ENCODE data around the gene PLEKHA6. TPM values are rescaled to one million over a fixed set of nuclear protein-coding genes. Genes with fewer than 3 reads are reported as not detected.

PLEKHA6 gene
- total RNA-seq, 1 experiment from 2014 or later: 2.1 TPM

GRCh38 chr1:204322339-204322868, 37.3 kb downstream of the PLEKHA6 start:
- TF ChIP-seq CTCF (conservative IDR thresholded peaks at IDR 0.05): no peak
- no peaks in the 10 kb centered on the region for H3K23me2 ChIP-seq (ENCODE audit: insufficient read length, low read depth, low read length, poor library complexity, severe bottlenecking)
- no peak overlapping the region for H3T11ph ChIP-seq (ENCODE audit: low read length)
- no peak overlapping the region for H2BK120ac ChIP-seq (ENCODE audit: low read depth, low read length, poor library complexity, severe bottlenecking)
- no peaks in the 10 kb centered on the region for H3K36me3 Mint-ChIP-seq (ENCODE audit: insufficient read depth in 1 of 3, low read depth in 3 of 3)
- H3K4ac ChIP-seq (ENCODE audit: low read depth, low read length): no peak overlapping the region
- no peak overlapping the region for H4K8ac ChIP-seq (replicated peaks; ENCODE audit: insufficient read length, low read depth, low read length)
- H3K23ac ChIP-seq (ENCODE audit: insufficient read length, low read depth, low read length): no peak overlapping the region
- no peaks in the 10 kb centered on the region for H3K79me1 ChIP-seq (ENCODE audit: insufficient read depth, low read depth, low read length, poor library complexity, severe bottlenecking)
- H3K4me1 ChIP-seq (ENCODE audit: insufficient read depth, low read length): no peaks in the 10 kb centered on the region
- H3K27ac ChIP-seq (ENCODE audit: insufficient read length, low read depth, low read length): no peak overlapping the region
- H3K9me3 ChIP-seq (ENCODE audit: control insufficient read depth, low read depth, low read length): no peaks in the 10 kb centered on the region
- no peak overlapping the region for H2BK20ac ChIP-seq (ENCODE audit: low read depth, low read length, poor library complexity, severe bottlenecking)
- no peaks in the 10 kb centered on the region for H4K20me1 ChIP-seq (ENCODE audit: control insufficient read depth, insufficient read depth, insufficient read length)
- no peak overlapping the region for H2BK5ac ChIP-seq (ENCODE audit: insufficient read length, low read length)
- H3K9ac ChIP-seq (ENCODE audit: extremely low read depth, insufficient read length, low read length): no peak overlapping the region
- H3K79me2 ChIP-seq (ENCODE audit: insufficient read depth, low read length): no peaks in the 10 kb centered on the region
- H2AFZ ChIP-seq (ENCODE audit: low read length): no peak overlapping the region
- H2BK15ac ChIP-seq (ENCODE audit: low read depth, low read length): no peak overlapping the region
- H3K4me2 ChIP-seq (ENCODE audit: insufficient read depth, insufficient read length, low read length): no peak overlapping the region
- no peak for DNase-seq
- H3K18ac ChIP-seq (ENCODE audit: insufficient read length, low read depth, low read length): no peak overlapping the region
- H3K4me1 Mint-ChIP-seq: peaks cover 15 to 21% of the 10 kb centered on the region in 2 experiments
- peaks cover 3% of the 10 kb centered on the region; the same call in 1 of the 2 replicates for H3K27me3 Mint-ChIP-seq (ENCODE audit: low read depth)
- H4K91ac ChIP-seq (ENCODE audit: insufficient read length, low read depth, low read length): no peak overlapping the region
- H3K56ac ChIP-seq (ENCODE audit: insufficient read length, low read depth, low read length): no peak overlapping the region
- H2AK5ac ChIP-seq (ENCODE audit: insufficient read length, low read length): no peak overlapping the region
- no peak overlapping the region for H3K27ac Mint-ChIP-seq
- H4K5ac ChIP-seq (ENCODE audit: insufficient read length, low read depth, low read length): no peak overlapping the region
- H3K14ac ChIP-seq (ENCODE audit: insufficient read depth, low read length): no peak overlapping the region
- H3K4me3 Mint-ChIP-seq: no peak overlapping the region
- H3K27me3 ChIP-seq (ENCODE audit: insufficient read depth, low read length): no peaks in the 10 kb centered on the region
- H2BK12ac ChIP-seq (ENCODE audit: insufficient read length, low read depth, low read length): no peak overlapping the region
- no peaks in the 10 kb centered on the region for H3K9me3 Mint-ChIP-seq
- WGBS (ENCODE audit: extremely low coverage, insufficient read length, low lambda C conversion rate): no CpG with 5 or more reads among the region's 8 CpGs
